ENCODE data around the gene SLC19A2. TPM values are rescaled to one million over a fixed set of nuclear protein-coding genes. Genes with fewer than 3 reads are reported as not detected.

SLC19A2 gene
- polyA plus RNA-seq, 1 experiment: 6.0 TPM

GRCh38 chr1:169495916-169496315 is 10.2 kb upstream of the SLC19A2 start:
- POLR2A ChIA-PET: no interaction called here
- Histone ChIP-seq H3K4me3 (ENCODE audit: low read depth, low read length) (no peak overlapping the region), H3K27ac (ENCODE audit: low read depth, low read length) (no peak overlapping the region), H3K9me3 (ENCODE audit: control insufficient read depth, insufficient read depth, low read length) (no peaks in the 10 kb centered on the region), H3K27me3 (ENCODE audit: control insufficient read depth, insufficient read depth, low read length) (no peaks in the 10 kb centered on the region)
- DNase-seq (ENCODE audit: low read depth, low spot score): no peak
- TF ChIP-seq CTCF (IDR thresholded peaks at IDR 0.05; ENCODE audit: low read depth, low read length): no peak
- CTCF ChIA-PET: interaction anchor here (1.4 kb wide), 1 partner anchor 13 kb away, joined by 3 read pairs; no protein-coding TSS in a partner anchor

- no peak overlapping the region for H3K4me3 ChIP-seq (ENCODE audit: low read depth, low read length)
- H3K27me3 ChIP-seq (ENCODE audit: control insufficient read depth, insufficient read depth, low read length): no peaks in the 10 kb centered on the region
- CTCF ChIA-PET: no interaction called here
- TF ChIP-seq CTCF (IDR thresholded peaks at IDR 0.05; ENCODE audit: low read depth, low read length): no peak
- no peak for DNase-seq (ENCODE audit: low read depth, low spot score)
- POLR2A ChIA-PET: no interaction called here
- H3K27ac ChIP-seq (ENCODE audit: low read depth, low read length): no peak overlapping the region
- no peaks in the 10 kb centered on the region for H3K9me3 ChIP-seq (ENCODE audit: control insufficient read depth, insufficient read depth, low read length)
Measured at GRCh38 chr1:169495046-169495775, 9.5 kb upstream of the SLC19A2 start.

GRCh38 chr1:169494343-169494742 is 8.6 kb upstream of the SLC19A2 start:
- H3K9me3 ChIP-seq (ENCODE audit: control insufficient read depth, insufficient read depth, low read length): no peaks in the 10 kb centered on the region
- H3K27me3 ChIP-seq (ENCODE audit: control insufficient read depth, insufficient read depth, low read length): no peaks in the 10 kb centered on the region
- TF ChIP-seq CTCF (IDR thresholded peaks at IDR 0.05; ENCODE audit: low read depth, low read length): no peak
- no peak for DNase-seq (ENCODE audit: low read depth, low spot score)
- no peak overlapping the region for H3K27ac ChIP-seq (ENCODE audit: low read depth, low read length)
- CTCF ChIA-PET: interaction anchor here (0.6 kb wide), 1 partner anchor 52 kb away, joined by 3 read pairs; no protein-coding TSS in a partner anchor
- POLR2A ChIA-PET: no interaction called here
- H3K4me3 ChIP-seq (ENCODE audit: low read depth, low read length): no peak overlapping the region

- Histone ChIP-seq H3K27ac (ENCODE audit: low read depth, low read length) (no peak overlapping the region), H3K4me3 (ENCODE audit: low read depth, low read length) (no peak overlapping the region), H3K27me3 (ENCODE audit: control insufficient read depth, insufficient read depth, low read length) (no peaks in the 10 kb centered on the region), H3K9me3 (ENCODE audit: control insufficient read depth, insufficient read depth, low read length) (no peaks in the 10 kb centered on the region)
- ChIA-PET CTCF (no interaction called here), POLR2A (no interaction called here)
- no peak for TF ChIP-seq CTCF (IDR thresholded peaks at IDR 0.05; ENCODE audit: low read depth, low read length)
- no peak for DNase-seq (ENCODE audit: low read depth, low spot score)
Measured at GRCh38 chr1:169493251-169493650, 7.5 kb upstream of the SLC19A2 start.

- POLR2A ChIA-PET: no interaction called here
- CTCF ChIA-PET: no interaction called here
- no peak overlapping the region for H3K27ac ChIP-seq (ENCODE audit: low read depth, low read length)
Measured at GRCh38 chr1:169491845-169492281, 6.1 kb upstream of the SLC19A2 start.

More at GRCh38 chr1:169491845-169492281, 6.1 kb upstream of the SLC19A2 start:
- H3K4me3 ChIP-seq (ENCODE audit: low read depth, low read length): no peak overlapping the region
- no peak for DNase-seq (ENCODE audit: low read depth, low spot score)
- H3K27me3 ChIP-seq (ENCODE audit: control insufficient read depth, insufficient read depth, low read length): no peaks in the 10 kb centered on the region
- no peaks in the 10 kb centered on the region for H3K9me3 ChIP-seq (ENCODE audit: control insufficient read depth, insufficient read depth, low read length)
- TF ChIP-seq CTCF (IDR thresholded peaks at IDR 0.05; ENCODE audit: low read depth, low read length): no peak
